Vagina (tissue), 2 donors: ENCODE results near the gene FXYD3. TPM values are rescaled to one million over a fixed set of nuclear protein-coding genes. Genes with fewer than 3 reads are reported as not detected.

Experiments used
- DNase-seq, 2 donors: peaks; one replicate each; pipeline ENCODE4 v3.0.0-alpha.2; 2017; ENCODE audit errors: extremely low spot score in 2 of 2
- H3K27ac ChIP-seq: fragments of 200-600 bp; sonication (generic); one replicate; pipeline ENCODE4 v1.5.1; 2019
- H3K27me3 ChIP-seq: fragments of 200-600 bp; sonication (generic); one replicate; pipeline ENCODE4 v1.5.1; 2019
- H3K36me3 ChIP-seq, 2 donors: fragments of 200-600 bp; sonication (generic); one replicate each; pipeline ENCODE4 v1.5.1; 2017 to 2019
- H3K4me1 ChIP-seq: fragments of 200-600 bp; sonication (generic); one replicate; pipeline ENCODE4 v1.5.1; 2019
- H3K4me3 ChIP-seq, 2 donors: fragments of 200-600 bp; sonication (generic); 1 replicate in 1 of 2; 2 replicates in 1 of 2; pipeline ENCODE4 v1.5.1; 2016 to 2019
- H3K9me3 ChIP-seq: fragments of 200-600 bp; sonication (generic); one replicate; pipeline ENCODE4 v1.5.1; 2019
- CTCF ChIP-seq, 3 experiments: fragments of 450-650 bp in 2 of 3; fragments of 200-600 bp in 1 of 3; sonication (generic) in 1 of 3; IDR thresholded peaks; one replicate each; pipeline ENCODE4 v1.5.1; 2017 to 2019; ENCODE audit warnings: antibody characterized with exemption in 3 of 3, mild to moderate bottlenecking in 2 of 3, moderate library complexity in 2 of 3
- POLR2A ChIP-seq, 2 donors: fragments of 450-650 bp; IDR thresholded peaks; one replicate each; pipeline ENCODE4 v1.6.1; 2017; ENCODE audit warnings: antibody characterized with exemption in 2 of 2, mild to moderate bottlenecking in 2 of 2, moderate library complexity in 2 of 2
- POLR2AphosphoS5 ChIP-seq, 2 donors: sonication (generic); formaldehyde crosslinking; IDR thresholded peaks; one replicate each; pipeline ENCODE4 v1.9.0; 2017; ENCODE audit warnings: antibody characterized with exemption in 2 of 2, mild to moderate bottlenecking in 2 of 2, low read depth in 1 of 2; ENCODE audit not compliant: insufficient read depth in 1 of 2
- intact Hi-C: fragments of 100-400 bp; cut with DNase I; formaldehyde crosslinking; loops from one replicate; pipeline ENCODE4 v1.15.1; 2023
- total RNA-seq: library from RNA; depleted of rRNA; stranded (reverse); fragments of >200 nt; gene quantifications from one replicate; pipeline ENCODE4 v1.2.3, GENCODE V29; 2016

Gene FXYD3
- total RNA-seq, 1 donor from 2014 or later: 788 TPM

- H3K9me3 ChIP-seq: no peaks in the 10 kb centered on the region
- H3K27ac ChIP-seq: peak overlapping the region; percentile 94
- no peaks in the 10 kb centered on the region for H3K27me3 ChIP-seq
- peaks cover 37% of the 10 kb centered on the region for H3K4me1 ChIP-seq
- no peak for DNase-seq
- H3K4me3 ChIP-seq: peak overlapping the region; percentile 8 to 46
- intact Hi-C loops: no loop called here
- TF ChIP-seq POLR2AphosphoS5 (IDR thresholded peaks at IDR 0.05; ENCODE audit: insufficient read depth in 1 of 2, low read depth in 1 of 2) (peak in 1 of 2 donors; percentile 24), CTCF (IDR thresholded peaks at IDR 0.05) (no peak)
- H3K36me3 ChIP-seq: no peaks in the 10 kb centered on the region
These were observed 614 bp downstream of the FXYD3 start for GRCh38 chr19:35116072-35116801.

- Histone ChIP-seq H3K9me3 (no peaks in the 10 kb centered on the region), H3K27ac (peak overlapping the region; percentile 94), H3K4me1 (peaks cover 45% of the 10 kb centered on the region), H3K36me3 (no peaks in the 10 kb centered on the region), H3K27me3 (no peaks in the 10 kb centered on the region), H3K4me3 (peak overlapping the region; percentile 8 to 46)
- TF ChIP-seq CTCF (IDR thresholded peaks at IDR 0.05) (no peak), POLR2A (IDR thresholded peaks at IDR 0.05) (no peak), POLR2AphosphoS5 (IDR thresholded peaks at IDR 0.05; ENCODE audit: insufficient read depth in 1 of 2, low read depth in 1 of 2) (no peak)
- intact Hi-C loops: no loop called here
- no peak for DNase-seq
These were observed 1.5 kb downstream of the FXYD3 start for GRCh38 chr19:35117116-35117515.

- H3K27me3 ChIP-seq: no peaks in the 10 kb centered on the region
- no peaks in the 10 kb centered on the region for H3K36me3 ChIP-seq
- peaks cover 52% of the 10 kb centered on the region for H3K4me1 ChIP-seq
- no peak for DNase-seq
- no peak for TF ChIP-seq CTCF (IDR thresholded peaks at IDR 0.05)
- no peak for TF ChIP-seq POLR2AphosphoS5 (IDR thresholded peaks at IDR 0.05; ENCODE audit: insufficient read depth in 1 of 2, low read depth in 1 of 2)
- TF ChIP-seq POLR2A (IDR thresholded peaks at IDR 0.05): no peak
- intact Hi-C loops: no loop called here
- H3K27ac ChIP-seq: peak overlapping the region; percentile 94
- no peaks in the 10 kb centered on the region for H3K9me3 ChIP-seq
- H3K4me3 ChIP-seq: peak overlapping the region in 1 of 2 donors; percentile 46
These were observed 2.2 kb downstream of the FXYD3 start for GRCh38 chr19:35117799-35118198.

- intact Hi-C loops: no loop called here
- peak overlapping the region; percentile 94 for H3K27ac ChIP-seq
These were observed 2.8 kb downstream of the FXYD3 start for GRCh38 chr19:35118268-35119020.

More at GRCh38 chr19:35118268-35119020, 2.8 kb downstream of the FXYD3 start:
- Histone ChIP-seq H3K9me3 (no peaks in the 10 kb centered on the region), H3K4me3 (peak overlapping the region; percentile 11 to 46), H3K27me3 (no peaks in the 10 kb centered on the region), H3K36me3 (no peaks in the 10 kb centered on the region), H3K4me1 (peaks cover 59% of the 10 kb centered on the region)
- TF ChIP-seq POLR2A (IDR thresholded peaks at IDR 0.05): no peak
- TF ChIP-seq POLR2AphosphoS5 (IDR thresholded peaks at IDR 0.05; ENCODE audit: insufficient read depth in 1 of 2, low read depth in 1 of 2): no peak
- no peak for TF ChIP-seq CTCF (IDR thresholded peaks at IDR 0.05)
- no peak for DNase-seq
